Measurements from ENCODE around the gene TMUB1.

The TMUB1 gene

GRCh38 chr7:151081170-151082101 lies 1.9 kb downstream of the TMUB1 start:
- Mint-ChIP-seq H3K27ac (peak overlapping the region in 2 of 3 experiments; percentile 60 to 91), H3K4me1 (peaks cover 39% of the 10 kb centered on the region), H3K27me3 (ENCODE audit: low read depth) (no peaks in the 10 kb centered on the region), H3K4me3 (peak overlapping the region; percentile 94 to 97 (median 94)), H3K9me3 (no peaks in the 10 kb centered on the region), H3K36me3 (ENCODE audit: low read depth) (no peaks in the 10 kb centered on the region)
- no peak for TF ChIP-seq CTCF (IDR thresholded peaks at IDR 0.05; ENCODE audit: unreplicated experiment in 3 of 3)

GRCh38 chr7:151080522-151081169 lies 2.6 kb downstream of the TMUB1 start, which contains the start of gene FASTK:
Gene FASTK (minus strand): TSS chr7:151080809. CDS start chr7:151080766, 43 bp downstream.
- no peak for TF ChIP-seq CTCF (IDR thresholded peaks at IDR 0.05; ENCODE audit: unreplicated experiment in 3 of 3)
- H3K36me3 Mint-ChIP-seq (ENCODE audit: low read depth) = peaks cover 6% of the 10 kb centered on the region
- no peaks in the 10 kb centered on the region for H3K9me3 Mint-ChIP-seq
- H3K27me3 Mint-ChIP-seq (ENCODE audit: low read depth) = no peaks in the 10 kb centered on the region
- H3K4me1 Mint-ChIP-seq = peaks cover 36% of the 10 kb centered on the region
- H3K4me3 Mint-ChIP-seq = peak within 1 kb of the TSS; percentile 94 to 97 (median 94)
- peak within 1 kb of the TSS; percentile 57 to 91 (median 88) for H3K27ac Mint-ChIP-seq

GRCh38 chr7:151080067-151080521 lies 3.2 kb downstream of the TMUB1 start:
- Mint-ChIP-seq H3K9me3 (no peaks in the 10 kb centered on the region), H3K4me1 (peaks cover 31% of the 10 kb centered on the region), H3K36me3 (ENCODE audit: low read depth) (peaks cover 11% of the 10 kb centered on the region), H3K4me3 (peak overlapping the region; percentile 85 to 93 (median 91)), H3K27ac (peak overlapping the region; percentile 57 to 91 (median 88)), H3K27me3 (ENCODE audit: low read depth) (no peaks in the 10 kb centered on the region)
- TF ChIP-seq CTCF (IDR thresholded peaks at IDR 0.05; ENCODE audit: unreplicated experiment in 3 of 3) = no peak

GRCh38 chr7:151079199-151079910 lies 3.9 kb downstream of the TMUB1 start:
- no peak for TF ChIP-seq CTCF (IDR thresholded peaks at IDR 0.05; ENCODE audit: unreplicated experiment in 3 of 3)
- H3K27ac Mint-ChIP-seq = peak overlapping the region; percentile 84 to 91 (median 91)
- peaks cover 25% of the 10 kb centered on the region for H3K4me1 Mint-ChIP-seq
- no peaks in the 10 kb centered on the region for H3K27me3 Mint-ChIP-seq (ENCODE audit: low read depth)
- no peaks in the 10 kb centered on the region for H3K9me3 Mint-ChIP-seq
- peaks cover 15% of the 10 kb centered on the region for H3K36me3 Mint-ChIP-seq (ENCODE audit: low read depth)
- peak overlapping the region; percentile 85 to 93 (median 91) for H3K4me3 Mint-ChIP-seq

- Mint-ChIP-seq H3K9me3 (no peaks in the 10 kb centered on the region), H3K27me3 (ENCODE audit: low read depth) (no peaks in the 10 kb centered on the region), H3K27ac (peak overlapping the region; percentile 82 to 91 (median 84)), H3K4me3 (peak overlapping the region; percentile 85 to 93 (median 91)), H3K4me1 (peaks cover 25% of the 10 kb centered on the region), H3K36me3 (ENCODE audit: low read depth) (peaks cover 19% of the 10 kb centered on the region)
- no peak for TF ChIP-seq CTCF (IDR thresholded peaks at IDR 0.05; ENCODE audit: unreplicated experiment in 3 of 3)
Observed at GRCh38 chr7:151078233-151079040, 4.9 kb downstream of the TMUB1 start.

All from nephron (organoid).